Activated B cell treated with CpG ODN at 0.5 μM for 24 hours (primary cell): Measurements from ENCODE around the gene BNC2. TPM values are rescaled to one million over a fixed set of nuclear protein-coding genes. Genes with fewer than 3 reads are reported as not detected.
"Not testable (repeated sequence)": the region's sequence is repeated elsewhere in the genome, so short reads cannot be mapped to it uniquely, and the experiment has no call there.

Source experiments
- ATAC-seq: fragments of 200-7000 bp; cut with Tn5 transposase; one replicate; pipeline ENCODE4 v1.10.0; 2021; ENCODE audit warnings: low read depth, mild to moderate bottlenecking, moderate library complexity
- CTCF ChIA-PET: fragments of 350-600 bp; sonication (Branson Sonifier 250); formaldehyde crosslinking; loops from one replicate; lab custom pipeline; 2021; ENCODE audit warnings: antibody characterized with exemption; lab: Charles Lee
- POLR2A ChIA-PET: fragments of 350-600 bp; sonication (Branson Sonifier 250); formaldehyde crosslinking; loops from one replicate; lab custom pipeline; 2021; ENCODE audit warnings: antibody characterized with exemption; lab: Charles Lee
- DNase-seq: peaks from one replicate; pipeline ENCODE4 v3.0.0; 2022
- H3K27ac Mint-ChIP-seq: one replicate; pipeline ENCODE4 v1.8.0; 2020; ENCODE audit warnings: mixed read lengths
- H3K27me3 Mint-ChIP-seq: one replicate; pipeline ENCODE4 v1.8.0; 2021; ENCODE audit warnings: mixed read lengths
- H3K36me3 Mint-ChIP-seq: one replicate; pipeline ENCODE4 v1.8.0; 2021; ENCODE audit warnings: low read depth, mixed read lengths
- H3K4me1 Mint-ChIP-seq: one replicate; pipeline ENCODE4 v1.8.0; 2021; ENCODE audit warnings: mixed read lengths
- H3K4me3 Mint-ChIP-seq: one replicate; pipeline ENCODE4 v1.8.0; 2020; ENCODE audit warnings: mild to moderate bottlenecking, mixed read lengths
- H3K9me3 Mint-ChIP-seq: one replicate; pipeline ENCODE4 v1.8.0; 2020; ENCODE audit warnings: mixed read lengths
- CTCF ChIP-seq: fragments of 200-600 bp; IDR thresholded peaks from one replicate; pipeline ENCODE4 v1.8.0; 2022; ENCODE audit warnings: antibody characterized with exemption, mild to moderate bottlenecking
- intact Hi-C: fragments of 100-400 bp; cut with micrococcal nuclease; formaldehyde crosslinking; loops from one replicate; pipeline ENCODE4 v1.15.1; 2024
- total RNA-seq: library from RNA; stranded (reverse); gene quantifications from 2 replicates; pipeline ENCODE4 v1.2.3, GENCODE V29; 2022

Gene BNC2
- total RNA-seq, 1 donor from 2014 or later = not detected

- H3K9me3 Mint-ChIP-seq = peaks cover 5% of the 10 kb centered on the region
- intact Hi-C loops = no loop called here
- CTCF ChIA-PET = no interaction called here
Observed at GRCh38 chr9:16441791-16442190, 428.7 kb downstream of the BNC2 start.

GRCh38 chr9:16438831-16439230 lies 431.6 kb downstream of the BNC2 start:
- intact Hi-C loops, CTCF ChIA-PET, DNase-seq, H3K9me3 Mint-ChIP-seq, H3K36me3 Mint-ChIP-seq, H3K27me3 Mint-ChIP-seq, H3K27ac Mint-ChIP-seq, H3K4me3 Mint-ChIP-seq, ATAC-seq, POLR2A ChIA-PET, H3K4me1 Mint-ChIP-seq: not testable (repeated sequence)

More at GRCh38 chr9:16441791-16442190, 428.7 kb downstream of the BNC2 start:
- Mint-ChIP-seq H3K4me1 (no peaks in the 10 kb centered on the region), H3K36me3 (no peaks in the 10 kb centered on the region), H3K4me3 (no peak overlapping the region), H3K27me3 (no peaks in the 10 kb centered on the region), H3K27ac (no peak overlapping the region)
- no peak for TF ChIP-seq CTCF
- DNase-seq (no peak), ATAC-seq (no peak)
- POLR2A ChIA-PET = no interaction called here

DNA sequence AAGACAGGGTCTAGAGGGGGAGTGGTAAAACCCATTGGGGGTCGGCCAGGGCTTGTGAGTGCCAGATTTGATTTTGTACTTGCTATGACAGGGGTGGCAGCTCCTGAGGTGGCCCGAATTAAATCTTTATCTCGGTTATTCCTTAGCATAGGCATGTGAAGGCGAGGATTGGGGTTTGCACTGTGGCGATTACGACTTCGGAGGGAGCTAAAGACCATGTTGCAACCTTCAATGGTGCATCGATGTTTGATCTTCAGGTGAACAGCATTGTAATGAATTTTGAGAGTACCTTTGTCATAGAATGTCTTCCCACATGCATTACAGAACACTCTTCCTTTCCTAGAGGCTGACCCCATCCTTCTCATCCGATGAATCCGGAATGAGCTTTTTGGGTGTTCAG lies 433.9 kb downstream of the BNC2 start:
- intact Hi-C loops = no loop called here
- DNase-seq = no peak

GRCh38 chr9:16434526-16434925 lies 435.9 kb downstream of the BNC2 start:
- intact Hi-C loops = no loop called here
- DNase-seq (no peak), ATAC-seq (no peak)
- H3K36me3 Mint-ChIP-seq = no peaks in the 10 kb centered on the region
- no peaks in the 10 kb centered on the region for H3K4me1 Mint-ChIP-seq
- no peak for TF ChIP-seq CTCF
- H3K27ac Mint-ChIP-seq = no peak overlapping the region
- no peak overlapping the region for H3K4me3 Mint-ChIP-seq
- H3K27me3 Mint-ChIP-seq = no peaks in the 10 kb centered on the region
- peaks cover 9% of the 10 kb centered on the region for H3K9me3 Mint-ChIP-seq
- ChIA-PET CTCF (no interaction called here), POLR2A (no interaction called here)

More for the DNA sequence above, 433.9 kb downstream of the BNC2 start:
- TF ChIP-seq CTCF = no peak
- no peak overlapping the region for H3K4me3 Mint-ChIP-seq
- H3K27me3 Mint-ChIP-seq = no peaks in the 10 kb centered on the region
- ChIA-PET POLR2A (no interaction called here), CTCF (no interaction called here)
- ATAC-seq = no peak
- no peaks in the 10 kb centered on the region for H3K36me3 Mint-ChIP-seq
- no peak overlapping the region for H3K27ac Mint-ChIP-seq
- peaks cover 9% of the 10 kb centered on the region for H3K9me3 Mint-ChIP-seq
- H3K4me1 Mint-ChIP-seq = no peaks in the 10 kb centered on the region

- H3K9me3 Mint-ChIP-seq = peaks cover 6% of the 10 kb centered on the region
- no peak overlapping the region for H3K4me3 Mint-ChIP-seq
- POLR2A ChIA-PET = no interaction called here
- DNase-seq (no peak), ATAC-seq (no peak)
- no peaks in the 10 kb centered on the region for H3K27me3 Mint-ChIP-seq
- no peak for TF ChIP-seq CTCF
- H3K4me1 Mint-ChIP-seq = no peaks in the 10 kb centered on the region
- CTCF ChIA-PET = no interaction called here
- intact Hi-C loops = no loop called here
- no peaks in the 10 kb centered on the region for H3K36me3 Mint-ChIP-seq
- H3K27ac Mint-ChIP-seq = no peak overlapping the region
Observed at GRCh38 chr9:16433494-16433893, 437.0 kb downstream of the BNC2 start.

DNA sequence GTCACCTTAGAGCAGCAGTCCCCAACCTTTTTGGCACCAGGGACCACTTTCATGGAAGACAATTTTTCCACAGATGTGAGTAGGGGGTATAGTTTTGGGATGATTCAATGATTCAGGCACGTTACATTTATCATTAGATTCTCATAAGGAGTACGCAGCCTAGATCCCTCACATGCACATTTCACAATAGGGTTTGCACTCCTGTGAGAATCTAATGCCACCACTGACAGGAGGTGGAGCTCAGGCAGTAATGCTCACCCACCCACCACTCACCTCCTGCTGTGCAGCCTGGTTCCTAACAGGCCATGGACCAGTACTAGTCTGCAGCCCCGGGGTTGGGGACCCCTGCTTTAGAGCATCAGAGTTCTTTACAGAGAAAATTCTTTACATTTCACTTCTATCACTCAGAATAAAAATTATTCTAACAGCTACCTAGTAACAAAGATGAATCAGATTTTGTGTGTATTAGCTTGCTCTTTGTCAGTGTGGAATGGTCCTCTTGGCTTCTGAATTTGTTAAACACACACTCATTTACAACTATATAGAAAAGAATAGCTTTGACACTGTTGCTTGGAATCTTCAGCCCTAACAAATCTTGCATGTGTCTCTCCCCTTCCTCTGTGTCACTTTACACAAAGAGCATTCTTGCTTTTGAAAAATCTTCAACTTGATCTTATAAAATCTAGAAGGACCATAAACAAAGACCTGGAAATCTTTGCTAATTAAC lies 438.6 kb downstream of the BNC2 start:
- no peak for TF ChIP-seq CTCF
- Mint-ChIP-seq H3K27me3 (no peaks in the 10 kb centered on the region), H3K36me3 (no peaks in the 10 kb centered on the region), H3K4me3 (no peak overlapping the region), H3K4me1 (no peaks in the 10 kb centered on the region), H3K9me3 (peaks cover 4% of the 10 kb centered on the region), H3K27ac (no peak overlapping the region)
- DNase-seq = no peak
- ATAC-seq = no peak
- intact Hi-C loops = no loop called here
- CTCF ChIA-PET = no interaction called here
- POLR2A ChIA-PET = no interaction called here
